Sciatic nerve (tissue), 2 donors: ENCODE results near the gene TRAF7. TPM values are rescaled to one million over a fixed set of nuclear protein-coding genes. Genes with fewer than 3 reads are reported as not detected.
A peak's percentile ranks its signal among the peaks of the same experiment; 100 is the strongest.
"Not testable (repeated sequence)": the region's sequence is repeated elsewhere in the genome, so short reads cannot be mapped to it uniquely, and the experiment has no call there.

Source experiments
- ATAC-seq: fragments of 200-7000 bp; cut with Tn5 transposase; one replicate; pipeline ENCODE4 v1.9.1; 2020; ENCODE audit warnings: mild to moderate bottlenecking, moderate library complexity
- DNase-seq: peaks from one replicate; pipeline ENCODE4 v3.0.0-alpha.2; 2020; ENCODE audit warnings: low spot score
- intact Hi-C: fragments of 100-400 bp; cut with DNase I; formaldehyde crosslinking; loops from one replicate; pipeline ENCODE4 v1.14.2; 2022
- total RNA-seq: library from RNA; stranded (reverse); fragmentation: NEBNext Ultra II Directional; extraction: Animal tissue kit (Norgen Biotek cat#: 25700); gene quantifications from one replicate; pipeline ENCODE4 v1.2.1, GENCODE V29; 2021
- donor health status: DM: no; HTN: no; CAD: no.
- donor health status: DM: no; HTN: no; CAD: no.

Gene TRAF7
- total RNA-seq, 1 donor from 2014 or later = 44.8 TPM

DNA sequence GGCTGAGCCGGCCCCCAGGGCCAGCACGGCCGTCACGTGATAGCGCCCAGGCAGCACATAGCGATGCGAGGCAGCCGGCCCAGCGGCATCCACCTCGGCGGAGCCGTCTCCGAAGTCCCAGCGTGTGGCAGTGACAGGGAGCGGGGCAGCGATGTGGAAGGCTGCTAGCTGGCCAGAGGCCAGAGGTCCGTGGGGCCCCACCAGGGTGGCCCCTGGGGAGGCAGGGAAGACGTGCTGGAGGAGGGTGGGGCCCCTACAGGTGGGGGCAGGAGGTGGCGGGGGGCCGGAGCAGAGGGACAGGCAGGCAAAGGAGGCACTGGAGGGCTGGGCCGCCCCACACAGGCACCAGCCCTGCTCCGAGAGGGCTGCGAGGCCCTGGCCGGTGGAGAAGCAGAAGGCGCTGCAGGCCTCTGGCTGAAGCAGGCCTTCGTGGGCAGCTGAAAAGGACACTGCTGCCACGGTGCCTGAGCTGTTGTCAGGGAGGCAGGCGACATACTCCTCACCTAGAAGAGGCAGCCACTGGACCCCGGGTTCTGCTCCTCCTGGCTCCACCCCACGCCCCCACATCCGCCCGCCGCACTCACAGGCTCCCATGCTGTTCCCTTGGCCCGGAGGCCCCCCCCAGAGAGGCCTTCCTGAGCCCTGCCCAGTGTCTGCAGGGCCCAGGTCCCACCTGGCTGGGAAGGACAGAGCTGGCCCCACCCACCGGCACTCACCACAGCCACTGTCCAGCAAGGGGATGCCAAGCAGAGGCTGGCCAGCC lies 37.4 kb upstream of the TRAF7 start:
- ATAC-seq, intact Hi-C loops, DNase-seq: not testable (repeated sequence)

DNA sequence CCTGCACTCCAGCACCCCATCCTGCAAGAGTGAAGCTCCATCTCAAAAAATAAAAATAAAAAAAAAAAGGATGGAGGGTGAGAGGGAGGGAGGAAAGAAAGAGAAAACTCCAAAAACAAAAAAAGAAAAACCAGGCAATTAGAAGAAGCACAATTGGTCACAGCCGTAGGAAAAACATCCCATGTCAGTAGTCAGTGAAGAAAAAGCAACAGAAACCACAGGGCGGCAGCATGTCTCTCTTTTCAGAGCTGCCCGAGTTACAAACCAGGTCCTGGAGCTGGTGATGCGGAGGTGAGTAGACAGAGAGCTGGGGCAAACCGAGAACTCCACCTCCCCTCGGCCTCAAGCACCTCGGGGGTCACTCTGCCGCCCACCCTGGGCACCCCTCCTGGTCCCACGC lies 34.3 kb upstream of the TRAF7 start:
- intact Hi-C loops, DNase-seq: not testable (repeated sequence)
- peak; percentile 29 for ATAC-seq

GRCh38 chr16:2121853-2122252 lies 33.7 kb upstream of the TRAF7 start:
- ATAC-seq (no peak), DNase-seq (no peak)
- intact Hi-C loops = no loop called here

- ATAC-seq (no peak), DNase-seq (no peak)
- intact Hi-C loops = no loop called here
These were observed 33.2 kb upstream of the TRAF7 start for GRCh38 chr16:2122429-2122828.

- ATAC-seq, intact Hi-C loops, DNase-seq: not testable (repeated sequence)
These were observed 32.5 kb upstream of the TRAF7 start for GRCh38 chr16:2122934-2123683.

- ATAC-seq, intact Hi-C loops, DNase-seq: not testable (repeated sequence)
These were observed 31.7 kb upstream of the TRAF7 start for GRCh38 chr16:2123706-2124376.

GRCh38 chr16:2124377-2124693 lies 31.2 kb upstream of the TRAF7 start:
- DNase-seq, intact Hi-C loops, ATAC-seq: not testable (repeated sequence)

DNA sequence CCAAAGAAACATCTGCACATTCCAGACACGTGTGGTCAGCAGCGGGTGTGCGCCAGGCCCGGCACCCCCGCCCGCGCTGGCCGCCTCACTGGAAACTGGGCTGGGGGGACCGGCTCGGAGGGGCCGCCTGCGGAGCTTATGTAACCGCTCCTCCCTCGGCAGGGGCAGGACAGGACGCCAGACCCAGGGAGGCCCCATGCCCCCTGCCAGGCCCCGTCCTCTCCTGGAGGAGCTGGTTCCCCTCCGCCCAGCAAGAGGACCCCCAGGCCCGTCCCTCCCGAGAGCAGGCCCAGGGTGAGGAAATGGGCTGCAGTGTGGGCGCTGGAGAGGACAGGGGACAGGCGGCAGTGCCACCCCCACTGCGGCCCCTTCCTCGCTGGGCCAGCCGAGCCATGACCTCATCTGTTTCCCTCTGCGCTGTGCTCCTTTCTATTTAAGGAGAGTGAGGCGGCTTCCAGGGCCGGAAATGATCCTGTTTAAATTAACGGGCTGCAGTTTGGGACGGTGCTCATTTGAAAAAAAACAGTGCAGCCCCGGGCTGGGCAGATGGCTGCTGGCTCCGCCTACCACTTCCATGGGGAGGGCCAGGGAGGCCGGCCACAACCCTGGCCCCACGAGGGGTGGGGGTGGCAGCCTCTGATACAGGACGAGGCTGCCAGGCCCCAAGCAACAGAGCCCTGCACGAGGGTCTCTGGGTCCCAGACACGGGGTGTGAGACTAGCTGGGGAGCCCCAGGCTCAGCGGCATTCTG lies 30.7 kb upstream of the TRAF7 start:
- DNase-seq = peak; percentile 80
- intact Hi-C loops = not testable (repeated sequence)
- peak; percentile 65 for ATAC-seq

- ATAC-seq, intact Hi-C loops, DNase-seq: not testable (repeated sequence)
These were observed 30.0 kb upstream of the TRAF7 start for GRCh38 chr16:2125609-2126008.

GRCh38 chr16:2126161-2126743 lies 29.3 kb upstream of the TRAF7 start:
- DNase-seq, intact Hi-C loops: not testable (repeated sequence)
- ATAC-seq = peak; percentile 4

DNA sequence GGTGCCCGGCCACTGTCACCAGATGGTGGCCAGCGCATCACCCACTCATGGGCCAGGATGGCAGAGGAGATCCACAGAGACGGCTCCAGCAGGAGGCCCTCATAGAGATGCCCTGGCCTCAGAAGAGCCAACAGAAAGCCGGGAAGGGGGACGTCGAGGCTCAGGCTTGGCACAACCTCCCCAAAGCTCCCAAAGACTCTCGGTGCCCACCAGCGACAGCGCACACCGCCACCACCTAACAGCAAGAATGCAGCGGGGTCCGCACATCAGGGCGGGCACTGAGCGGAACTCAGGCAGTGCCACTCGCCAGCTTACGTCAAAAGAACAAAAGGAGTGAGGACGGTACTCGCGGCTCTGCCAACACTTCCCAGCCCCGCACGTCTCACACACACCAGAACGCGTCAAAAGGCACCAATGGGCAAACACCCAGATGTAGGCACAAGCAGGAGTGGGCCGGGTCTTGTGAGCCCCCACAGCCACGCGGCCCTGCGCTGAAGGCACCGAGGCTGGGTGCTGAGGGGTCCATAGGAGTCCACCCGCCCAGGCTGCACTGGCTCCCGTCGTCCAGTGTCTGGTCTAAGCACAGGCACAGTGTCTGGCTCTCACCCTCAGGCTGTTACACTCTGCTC lies 28.5 kb upstream of the TRAF7 start:
- peak; percentile 69 for DNase-seq
- intact Hi-C loops = not testable (repeated sequence)
- peak; percentile 1 for ATAC-seq

GRCh38 chr16:2127630-2128280 lies 27.8 kb upstream of the TRAF7 start:
- peak; percentile 68 for DNase-seq
- intact Hi-C loops = not testable (repeated sequence)
- peak; percentile 41 for ATAC-seq

DNA sequence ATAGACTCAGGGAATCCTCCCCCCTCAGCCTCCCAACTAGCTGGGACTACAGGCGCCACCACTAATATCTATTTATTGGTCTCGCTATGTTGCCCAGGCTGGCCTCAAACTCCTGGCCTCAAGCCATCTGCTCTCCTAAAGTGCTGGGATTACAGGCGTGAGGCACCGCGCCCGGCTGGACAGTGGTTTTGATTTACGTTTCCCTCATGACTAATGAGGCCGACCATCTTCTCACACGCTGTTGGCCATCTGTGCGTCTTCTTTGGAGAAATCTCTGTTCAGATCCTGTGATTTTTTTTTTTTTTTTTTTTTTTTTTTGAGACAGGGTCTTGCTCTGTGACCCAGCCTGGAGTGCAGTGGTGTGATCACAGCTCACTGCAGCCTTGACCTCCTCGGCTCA lies 26.3 kb upstream of the TRAF7 start:
- ATAC-seq, intact Hi-C loops: not testable (repeated sequence)

DNA sequence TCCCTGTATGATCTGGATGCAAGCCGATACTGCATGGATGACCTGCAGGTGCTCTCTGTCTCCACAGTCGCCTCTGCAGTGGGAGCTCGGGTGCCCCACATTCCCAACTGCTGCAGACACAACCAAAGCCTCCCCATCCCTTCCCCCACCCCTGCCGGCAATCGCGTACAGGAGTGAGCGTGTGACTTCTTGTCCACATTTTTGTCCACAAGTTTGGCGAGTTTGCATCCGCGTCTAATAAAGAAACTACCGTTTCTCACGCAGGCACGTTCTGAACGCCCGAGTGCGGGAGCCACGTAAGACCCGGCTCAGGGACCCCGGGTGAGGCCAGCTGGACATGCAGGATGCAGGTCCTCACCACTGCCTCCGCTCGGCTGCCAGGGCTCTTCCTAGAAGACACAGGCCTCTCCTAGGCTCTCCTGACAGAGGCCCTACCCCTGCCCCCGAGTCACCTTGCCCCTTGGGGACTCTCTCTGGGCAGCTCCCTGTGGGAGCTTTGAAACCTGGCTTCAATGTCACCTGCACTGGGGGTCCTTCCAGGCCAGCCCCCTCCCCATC lies 25.6 kb upstream of the TRAF7 start:
- ATAC-seq, DNase-seq, intact Hi-C loops: not testable (repeated sequence)

More for the DNA sequence above, 26.3 kb upstream of the TRAF7 start:
- DNase-seq = not testable (repeated sequence)

- ATAC-seq, DNase-seq, intact Hi-C loops: not testable (repeated sequence)
These were observed 21.8 kb upstream of the TRAF7 start for GRCh38 chr16:2133797-2134196.

- intact Hi-C loops, ATAC-seq: not testable (repeated sequence)
- peak; percentile 59 for DNase-seq
These were observed 20.5 kb upstream of the TRAF7 start for GRCh38 chr16:2135071-2135470.

DNA sequence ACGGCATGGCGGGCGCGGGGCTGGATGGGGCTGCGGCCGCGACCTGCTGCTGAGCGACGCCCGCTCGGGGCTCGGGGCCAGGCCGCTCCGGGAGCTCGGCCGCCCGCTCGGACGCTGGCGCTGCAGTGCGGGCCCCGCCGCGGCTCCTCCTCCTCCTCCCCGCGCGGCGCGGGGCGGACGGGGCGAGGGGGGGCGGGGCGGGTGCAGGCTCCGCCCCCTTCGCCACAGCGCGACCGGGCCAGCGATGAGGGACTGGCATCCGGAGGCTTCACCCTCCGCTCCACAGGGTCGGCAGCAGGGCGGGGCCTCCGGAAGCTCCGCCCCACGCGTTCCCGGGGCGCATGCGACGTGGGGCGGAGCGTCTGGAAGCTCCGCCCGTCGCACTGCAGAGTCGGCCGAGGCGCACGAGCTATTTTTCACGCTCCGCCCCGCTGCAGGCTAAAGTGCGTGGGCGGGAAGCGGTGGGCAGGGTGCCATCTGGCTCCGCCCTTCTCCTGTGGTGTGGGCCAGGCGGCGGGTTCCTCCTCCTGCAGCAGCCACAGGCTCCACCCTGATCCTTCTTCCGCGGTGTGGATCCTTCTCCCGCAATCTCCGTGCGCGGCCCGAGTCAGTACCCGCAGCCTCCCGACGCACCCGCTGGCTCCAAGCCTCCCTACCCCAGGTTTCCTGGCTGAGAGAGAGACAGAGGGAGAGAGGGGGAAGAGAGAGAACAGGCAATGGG lies 19.7 kb upstream of the TRAF7 start, which contains the start of gene PKD1:
Gene PKD1, minus strand, starts transcription at position 129 of the 721 bp plus-strand sequence. CDS start 209 bp downstream, outside the sequence.
- DNase-seq (peak; percentile 100), ATAC-seq (peak; percentile 91)
- intact Hi-C loops = not testable (repeated sequence)
